Measurements from ENCODE around the gene FHOD1. TPM values are rescaled to one million over a fixed set of nuclear protein-coding genes. Genes with fewer than 3 reads are reported as not detected.

The FHOD1 gene
- total RNA-seq, 1 donor from 2014 or later = 50.4 TPM

DNA sequence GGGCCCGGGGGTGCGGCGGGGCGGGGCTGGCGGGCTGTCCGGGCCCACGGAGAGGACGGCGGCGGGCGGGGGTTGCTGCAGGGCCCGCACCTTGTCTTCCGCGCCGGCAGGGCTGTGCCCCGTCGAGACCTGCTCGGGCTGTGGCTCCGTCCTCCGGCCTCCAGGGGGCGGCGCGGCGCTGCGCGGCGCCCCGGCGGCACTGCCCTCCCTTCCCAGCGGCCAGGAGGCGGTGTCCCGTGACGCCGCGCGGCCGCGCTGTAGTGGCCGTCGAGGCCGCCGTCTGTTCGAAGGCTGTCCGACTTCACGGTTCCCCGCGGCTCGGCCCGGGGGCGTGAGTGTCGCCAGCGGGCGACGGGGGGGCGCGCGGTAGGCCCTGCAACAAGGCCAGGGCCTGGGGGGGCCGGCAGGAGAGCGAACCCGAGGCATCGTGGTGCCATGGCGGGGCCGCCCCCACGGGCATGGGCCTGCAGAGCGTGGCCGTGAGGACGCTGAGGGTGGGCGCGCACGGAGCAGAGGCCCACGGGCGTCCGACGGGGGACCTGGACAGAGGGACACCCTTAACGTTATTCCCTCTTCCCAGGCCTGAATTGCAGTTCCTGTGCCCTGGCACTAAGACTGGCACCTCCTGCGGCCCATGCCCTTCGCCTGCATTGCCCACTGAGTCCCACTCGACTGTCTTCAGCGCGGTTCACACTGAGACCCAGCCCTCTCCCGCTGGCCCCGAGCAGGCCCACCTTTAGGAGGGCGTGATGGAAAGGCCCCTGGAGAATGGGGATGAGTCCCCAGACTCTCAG is 32.2 kb upstream of the FHOD1 start, which contains the start of gene PLEKHG4:
PLEKHG4 (plus strand) TSS at position 237 of the 794 bp plus-strand sequence; CDS start at position 750, 513 bp downstream.
- peak; percentile 41 for TF ChIP-seq CTCF (IDR thresholded peaks at IDR 0.05)
- Mint-ChIP-seq H3K36me3 (ENCODE audit: low read depth) (peaks cover 11% of the 10 kb centered on the region), H3K9me3 (no peaks in the 10 kb centered on the region), H3K27me3 (no peaks in the 10 kb centered on the region), H3K4me1 (peaks cover 3% of the 10 kb centered on the region), H3K27ac (no peak within 1 kb of the TSS), H3K4me3 (peak within 1 kb of the TSS; percentile 79)
- ATAC-seq (ENCODE audit: low read depth) (peak; percentile 97), DNase-seq (peak; percentile 73)
- ChIA-PET POLR2A (interaction anchor here (0.7 to 1.6 kb wide), 4 partner anchors 35 to 352 kb away, joined by 3 to 5 read pairs (median 3); partner anchors contain the start of genes ATP6V0D1 and TMEM208), CTCF (interaction anchor here (1.0 to 1.5 kb wide), 3 partner anchors 19 to 186 kb away, joined by 4 to 6 read pairs (median 4); no protein-coding TSS in a partner anchor)
- intact Hi-C loops (cut with micrococcal nuclease) = loop anchor here (1.0 to 5.0 kb wide), 5 partner anchors 35 to 186 kb away; partner anchors contain the start of genes KCTD19, LRRC36 and TMEM208

GRCh38 chr16:67278773-67279295 is 31.6 kb upstream of the FHOD1 start:
- H3K27me3 Mint-ChIP-seq = no peaks in the 10 kb centered on the region
- H3K36me3 Mint-ChIP-seq (ENCODE audit: low read depth) = peaks cover 11% of the 10 kb centered on the region
- ChIA-PET POLR2A (interaction anchor here (0.7 to 1.6 kb wide), 5 partner anchors 35 to 352 kb away, joined by 3 to 5 read pairs (median 3); partner anchors contain the start of genes ATP6V0D1 and TMEM208), CTCF (interaction anchor here (1.0 to 1.5 kb wide), 3 partner anchors 18 to 187 kb away, joined by 4 to 6 read pairs (median 4); no protein-coding TSS in a partner anchor)
- H3K4me1 Mint-ChIP-seq = peaks cover 3% of the 10 kb centered on the region
- TF ChIP-seq CTCF (IDR thresholded peaks at IDR 0.05) = no peak
- ATAC-seq (ENCODE audit: low read depth) = peak; percentile 36
- no peak for DNase-seq
- intact Hi-C loops (cut with micrococcal nuclease) = loop anchor here (1.0 to 5.0 kb wide), 5 partner anchors 34 to 186 kb away; partner anchors contain the start of genes KCTD19, LRRC36 and TMEM208
- no peaks in the 10 kb centered on the region for H3K9me3 Mint-ChIP-seq
- H3K27ac Mint-ChIP-seq = no peak overlapping the region
- H3K4me3 Mint-ChIP-seq = peak overlapping the region; percentile 79

DNA sequence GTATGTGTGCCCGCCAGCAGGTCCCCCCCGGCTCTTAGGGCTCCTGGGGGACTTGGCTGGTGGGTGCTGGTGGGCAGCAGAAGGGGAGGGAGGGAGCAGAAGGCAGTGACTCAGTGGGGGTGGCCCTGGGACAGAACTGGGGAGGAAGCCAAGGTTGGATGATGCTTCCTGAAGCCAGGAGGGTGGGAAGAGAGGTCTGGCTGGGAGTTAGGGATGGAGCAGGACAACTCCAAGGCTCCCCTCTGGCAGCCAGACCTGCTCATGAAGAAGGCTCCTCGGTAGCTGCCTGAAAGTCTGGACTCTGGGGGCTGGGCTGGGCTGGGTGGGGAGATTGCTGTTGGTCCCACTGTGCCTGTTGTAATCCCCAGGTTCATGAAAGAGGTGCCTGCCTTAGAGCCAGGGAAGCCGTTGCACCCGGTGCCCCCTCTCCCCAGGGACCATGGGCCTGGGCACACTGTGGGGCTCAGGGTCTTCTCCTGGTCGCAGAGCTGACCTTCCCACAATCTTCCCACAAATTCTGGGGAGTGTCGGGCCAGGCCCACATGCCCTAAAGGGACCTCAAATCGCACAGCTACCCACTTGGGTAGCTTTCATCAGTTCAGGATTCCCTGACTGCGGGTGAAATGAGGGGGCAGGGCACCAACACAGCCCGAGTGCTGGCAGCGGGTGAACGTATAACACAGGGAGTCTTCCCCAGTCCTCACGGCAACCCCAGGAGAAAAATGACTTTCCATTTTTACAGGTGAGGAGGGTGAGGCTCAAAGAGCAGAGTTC is 30.9 kb upstream of the FHOD1 start:
- TF ChIP-seq CTCF (IDR thresholded peaks at IDR 0.05) = no peak
- ATAC-seq (ENCODE audit: low read depth) (no peak), DNase-seq (no peak)
- peaks cover 3% of the 10 kb centered on the region for H3K4me1 Mint-ChIP-seq
- peak overlapping the region; percentile 79 for H3K4me3 Mint-ChIP-seq
- no peaks in the 10 kb centered on the region for H3K9me3 Mint-ChIP-seq
- ChIA-PET CTCF (interaction anchor here (0.6 to 1.5 kb wide), 4 partner anchors 18 to 188 kb away, joined by 4 to 6 read pairs (median 4); no protein-coding TSS in a partner anchor), POLR2A (interaction anchor here (0.7 to 1.6 kb wide), 5 partner anchors 34 to 351 kb away, joined by 3 to 5 read pairs (median 3); partner anchors contain the start of genes ATP6V0D1 and TMEM208)
- H3K27me3 Mint-ChIP-seq = no peaks in the 10 kb centered on the region
- intact Hi-C loops (cut with micrococcal nuclease) = loop anchor here (2.0 to 5.0 kb wide), 3 partner anchors 33 to 51 kb away; partner anchors contain the start of genes KCTD19, LRRC36 and TMEM208
- peaks cover 11% of the 10 kb centered on the region for H3K36me3 Mint-ChIP-seq (ENCODE audit: low read depth)
- H3K27ac Mint-ChIP-seq = no peak overlapping the region

DNA sequence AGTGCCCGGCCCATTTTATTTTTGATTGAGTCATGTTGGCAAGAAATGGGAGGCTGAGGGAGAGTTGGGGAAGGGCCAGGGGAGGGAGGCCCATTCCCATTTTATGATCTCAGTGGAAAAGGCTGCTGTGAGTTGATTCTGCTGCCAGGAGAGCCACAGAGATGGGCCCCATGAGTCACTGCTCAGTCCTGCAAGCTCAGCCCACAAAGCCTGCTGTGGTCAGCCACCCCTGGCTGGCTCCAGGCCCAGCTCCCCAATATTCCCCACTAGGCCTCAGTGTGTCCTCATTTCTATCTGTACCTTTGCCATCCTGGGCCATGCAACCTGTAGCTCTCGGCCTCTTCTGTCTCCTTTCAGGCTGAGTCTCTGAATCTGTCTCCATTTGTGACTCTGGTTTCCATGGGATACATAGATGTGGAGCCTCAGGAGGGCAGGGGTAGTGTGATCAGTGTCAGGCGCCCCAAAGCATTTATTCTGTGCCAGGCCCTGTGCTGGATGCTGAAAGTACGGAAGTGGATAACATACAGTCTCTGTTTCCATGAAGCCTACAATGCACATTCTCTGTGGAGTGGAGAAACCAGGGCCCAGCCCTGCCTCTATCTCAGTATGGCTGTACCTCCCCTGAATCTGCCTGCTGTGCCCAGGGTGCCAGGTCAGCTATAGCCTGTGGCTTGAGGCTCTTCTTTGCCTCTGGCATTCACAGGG is 30.2 kb upstream of the FHOD1 start:
- Mint-ChIP-seq H3K4me1 (peaks cover 3% of the 10 kb centered on the region), H3K9me3 (no peaks in the 10 kb centered on the region), H3K27me3 (no peaks in the 10 kb centered on the region), H3K4me3 (peak overlapping the region; percentile 35), H3K27ac (no peak overlapping the region), H3K36me3 (ENCODE audit: low read depth) (peaks cover 13% of the 10 kb centered on the region)
- no peak for DNase-seq
- no peak for TF ChIP-seq CTCF (IDR thresholded peaks at IDR 0.05)
- ChIA-PET CTCF (interaction anchor here (0.6 to 0.9 kb wide), 2 partner anchors 31 to 122 kb away, joined by 3 to 4 read pairs; no protein-coding TSS in a partner anchor), POLR2A (no interaction called here)
- no peak for ATAC-seq (ENCODE audit: low read depth)
- intact Hi-C loops (cut with micrococcal nuclease) = loop anchor here (5.0 kb wide), 1 partner anchor 50 kb away; the partner anchor contains the start of genes KCTD19 and LRRC36

All from activated B cell treated with CpG ODN at 0.5 μM for 24 hours (primary cell).